Fibroblast of mammary gland (primary cell): ENCODE data around the gene HOXA4.

Experiments
- DNase-seq: peaks from one replicate; pipeline ENCODE4 v3.0.0-alpha.2; 2010; ENCODE audit warnings: low read depth
- H3K4me3 ChIP-seq: 2 replicates; pipeline ENCODE4 v1.5.1; 2011; ENCODE audit warnings: low read depth, mild to moderate bottlenecking, low read length, moderate library complexity; ENCODE audit not compliant: control insufficient read depth
- TF ChIP-seq, protein P1 (sequence below): conservative IDR thresholded peaks from 2 replicates; pipeline ENCODE4 v1.5.1; 2011; ENCODE audit warnings: low read depth, low read length, inconsistent platforms; ENCODE audit not compliant: control insufficient read depth, insufficient read depth

The HOXA4 gene

DNA sequence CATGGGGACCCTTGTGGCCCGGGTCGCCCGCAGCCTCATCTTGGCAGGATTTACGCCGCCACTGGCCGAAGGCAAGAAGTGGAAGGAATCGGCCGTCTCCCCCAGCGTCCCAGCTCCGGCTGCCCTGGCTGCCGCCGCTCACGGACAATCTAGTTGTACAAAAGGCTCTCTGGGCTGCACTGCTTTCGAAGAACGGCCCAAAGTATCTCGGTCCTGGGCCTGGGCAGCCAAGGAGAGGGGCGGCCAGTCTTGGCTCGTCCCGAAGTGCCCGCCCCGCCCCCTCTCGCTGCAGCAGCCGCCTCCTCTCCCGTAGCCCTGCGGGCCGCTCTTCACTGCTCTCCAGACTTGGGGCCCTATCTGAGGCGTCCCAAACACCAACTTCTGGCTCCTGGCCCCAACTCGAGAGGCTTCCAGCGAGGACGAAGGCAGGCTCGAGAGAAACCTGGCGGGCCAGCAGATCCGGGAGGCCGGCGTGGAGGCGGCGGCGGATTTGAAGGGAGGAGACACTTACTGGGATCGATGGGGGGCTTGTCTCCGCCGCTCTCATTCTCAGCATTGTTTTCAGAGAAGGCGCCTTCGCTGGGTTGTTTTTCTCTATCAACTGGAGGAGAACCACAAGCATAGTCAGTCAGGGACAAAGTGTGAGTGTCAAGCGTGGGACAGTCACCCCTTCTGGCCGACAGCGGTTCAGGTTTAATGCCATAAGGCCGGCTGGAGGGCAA, 34.0 kb upstream of the HOXA4 start:
- H3K4me3 ChIP-seq = peak overlapping the region; percentile 77
- TF ChIP-seq, protein P1, sequence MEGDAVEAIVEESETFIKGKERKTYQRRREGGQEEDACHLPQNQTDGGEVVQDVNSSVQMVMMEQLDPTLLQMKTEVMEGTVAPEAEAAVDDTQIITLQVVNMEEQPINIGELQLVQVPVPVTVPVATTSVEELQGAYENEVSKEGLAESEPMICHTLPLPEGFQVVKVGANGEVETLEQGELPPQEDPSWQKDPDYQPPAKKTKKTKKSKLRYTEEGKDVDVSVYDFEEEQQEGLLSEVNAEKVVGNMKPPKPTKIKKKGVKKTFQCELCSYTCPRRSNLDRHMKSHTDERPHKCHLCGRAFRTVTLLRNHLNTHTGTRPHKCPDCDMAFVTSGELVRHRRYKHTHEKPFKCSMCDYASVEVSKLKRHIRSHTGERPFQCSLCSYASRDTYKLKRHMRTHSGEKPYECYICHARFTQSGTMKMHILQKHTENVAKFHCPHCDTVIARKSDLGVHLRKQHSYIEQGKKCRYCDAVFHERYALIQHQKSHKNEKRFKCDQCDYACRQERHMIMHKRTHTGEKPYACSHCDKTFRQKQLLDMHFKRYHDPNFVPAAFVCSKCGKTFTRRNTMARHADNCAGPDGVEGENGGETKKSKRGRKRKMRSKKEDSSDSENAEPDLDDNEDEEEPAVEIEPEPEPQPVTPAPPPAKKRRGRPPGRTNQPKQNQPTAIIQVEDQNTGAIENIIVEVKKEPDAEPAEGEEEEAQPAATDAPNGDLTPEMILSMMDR = peak; percentile 15
- peak; percentile 33 for DNase-seq

DNA sequence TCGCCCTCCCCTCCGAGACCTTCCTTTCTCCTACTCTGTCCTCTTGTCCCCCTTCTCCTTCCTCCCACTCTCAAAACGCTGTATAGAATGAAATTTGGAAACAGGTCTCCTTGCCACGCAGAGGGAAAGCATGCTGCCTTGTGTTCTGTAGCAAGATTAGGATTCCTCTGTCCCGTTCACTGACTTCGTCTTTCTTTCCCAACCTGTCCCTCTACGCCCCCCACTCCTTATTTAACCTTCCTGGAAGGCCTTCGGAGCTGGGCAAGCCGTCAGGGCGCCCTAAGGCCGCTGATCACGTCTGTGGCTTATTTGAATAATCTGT, 33.4 kb upstream of the HOXA4 start:
- H3K4me3 ChIP-seq = peak overlapping the region; percentile 77
- TF ChIP-seq, protein P1 = no peak
- peak; percentile 15 for DNase-seq

DNA sequence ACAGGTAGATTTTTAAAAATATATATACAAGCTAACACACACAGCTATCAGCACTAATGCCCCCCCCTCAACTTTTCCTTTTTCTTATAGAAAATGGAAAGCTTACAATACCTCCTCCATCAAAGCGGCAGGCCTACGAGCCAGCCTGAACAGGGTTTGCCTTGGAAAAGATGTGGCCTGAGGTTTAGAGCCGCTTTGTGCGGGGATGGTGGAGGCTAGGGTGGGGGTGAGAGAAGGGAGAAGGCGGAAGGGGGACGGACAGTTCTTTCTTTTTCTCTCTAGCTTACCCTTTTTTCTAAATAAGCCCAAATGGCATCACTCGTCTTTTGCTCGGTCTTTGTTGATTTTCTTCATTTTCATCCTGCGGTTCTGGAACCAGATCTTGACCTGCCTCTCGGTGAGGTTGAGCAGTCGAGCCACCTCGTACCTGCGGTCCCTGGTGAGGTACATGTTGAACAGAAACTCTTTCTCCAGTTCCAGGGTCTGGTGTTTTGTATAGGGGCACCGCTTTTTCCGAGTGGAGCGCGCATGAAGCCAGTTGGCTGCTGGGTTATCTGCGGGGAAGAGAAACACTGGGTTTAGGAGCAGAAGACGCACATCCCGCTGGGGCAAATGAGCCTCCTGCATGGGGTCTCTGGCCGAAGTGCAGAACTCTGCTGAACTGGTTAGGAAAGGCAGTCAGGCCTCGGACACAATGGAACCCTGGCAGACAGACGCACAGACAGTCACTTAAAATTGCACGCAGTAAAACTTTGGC, 32.9 kb upstream of the HOXA4 start:
- TF ChIP-seq, protein P1 = no peak
- H3K4me3 ChIP-seq = peak overlapping the region; percentile 77
- DNase-seq = peak; percentile 28

DNA sequence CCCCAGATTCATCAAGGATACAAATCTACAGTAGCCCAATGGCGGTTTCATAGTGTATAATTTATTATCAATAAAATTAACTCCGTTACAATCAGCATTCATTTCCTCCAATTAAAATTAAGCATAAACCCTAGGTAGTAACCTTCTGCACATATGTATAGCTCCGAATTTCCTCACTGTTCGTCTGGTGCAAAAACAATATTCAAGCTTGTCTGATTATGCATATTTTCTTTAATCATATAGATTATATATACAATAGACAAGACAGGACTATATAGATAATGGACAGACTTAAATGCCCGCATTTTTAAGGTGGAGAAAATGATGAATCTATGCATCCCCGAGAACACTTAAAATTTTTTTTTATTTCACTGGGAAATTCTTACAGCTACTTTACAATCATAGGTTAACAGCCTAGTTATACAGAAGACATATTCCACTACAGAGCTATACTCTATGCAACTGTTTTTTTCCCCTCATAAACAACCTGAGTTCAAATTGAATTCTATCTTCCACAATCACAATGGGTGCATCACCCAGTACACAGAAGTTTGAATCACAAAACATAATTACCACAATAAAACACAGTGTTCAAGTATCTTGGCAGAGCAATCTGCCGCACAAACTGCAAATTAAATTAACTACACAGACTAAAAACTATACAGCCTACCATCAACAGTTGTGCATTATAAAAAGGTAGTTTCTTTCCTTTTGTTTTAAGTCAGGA, 32.2 kb upstream of the HOXA4 start:
- TF ChIP-seq, protein P1 = no peak
- peak; percentile 24 for DNase-seq
- peak overlapping the region; percentile 77 for H3K4me3 ChIP-seq

DNA sequence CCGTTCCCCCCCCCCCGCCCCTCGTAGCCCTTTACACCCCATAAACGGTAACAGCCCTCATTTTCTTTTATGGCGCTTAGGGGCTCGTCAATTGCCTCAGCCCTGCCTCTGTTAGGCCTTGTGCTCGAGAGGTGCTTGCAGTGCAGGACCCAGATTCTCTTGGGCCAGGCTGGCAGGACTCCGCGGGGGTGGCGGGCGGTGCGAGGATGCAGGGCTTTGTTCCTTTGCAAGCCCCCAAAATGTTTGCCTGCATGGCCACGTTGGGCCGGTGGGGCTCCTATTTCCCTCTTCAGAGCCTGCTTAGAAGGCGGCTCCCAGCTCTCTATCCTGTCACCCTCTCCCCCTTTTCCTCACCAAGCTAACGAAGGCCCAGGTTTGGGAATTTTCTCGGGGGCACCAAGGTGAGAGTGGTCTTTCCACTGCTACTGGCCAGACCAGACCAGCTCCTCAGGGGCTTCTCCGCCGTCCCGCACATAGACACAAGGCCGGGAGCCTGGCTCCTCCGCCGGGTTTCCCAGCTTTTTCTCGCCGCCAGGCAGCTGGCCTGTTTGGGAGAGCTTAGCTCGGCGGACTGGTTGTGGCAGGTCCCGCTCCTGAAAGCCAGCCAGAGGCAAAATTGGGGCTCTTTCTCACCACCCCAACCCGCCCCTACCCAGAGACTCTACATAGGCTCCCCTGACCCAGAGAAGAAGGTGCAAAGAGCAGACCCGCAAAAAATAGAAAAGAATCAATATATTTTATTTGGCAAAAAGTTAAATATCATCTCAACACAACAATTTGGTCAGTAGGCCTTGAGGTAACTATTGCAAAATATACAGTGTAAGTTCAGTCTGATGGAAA, 31.4 kb upstream of the HOXA4 start:
- peak; percentile 32 for DNase-seq
- H3K4me3 ChIP-seq = peak overlapping the region; percentile 77
- TF ChIP-seq, protein P1 = no peak

DNA sequence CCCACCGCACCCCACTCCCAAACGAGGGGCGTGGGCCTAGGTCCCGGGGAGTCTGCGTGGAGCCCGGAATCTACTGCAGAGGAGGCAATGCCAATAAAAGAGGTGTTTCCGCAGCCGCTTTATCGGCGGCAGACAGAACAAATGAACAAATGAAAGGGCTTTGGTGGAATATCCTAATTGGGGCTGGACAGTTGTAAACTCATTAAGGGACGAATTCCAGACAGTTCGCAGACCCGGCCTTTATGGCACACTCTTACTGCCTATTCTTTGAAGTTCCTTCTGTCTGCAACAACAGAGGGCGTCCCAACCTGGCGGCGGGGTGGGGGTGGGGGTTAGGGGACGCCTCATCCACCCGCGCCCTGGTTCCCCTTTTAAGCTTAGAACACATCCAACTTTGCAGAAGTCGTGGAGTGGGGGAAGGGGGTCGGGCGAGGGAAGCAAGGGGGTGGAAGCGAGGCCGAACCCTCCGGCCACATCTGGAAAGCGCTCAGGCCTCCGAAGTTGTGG, 30.7 kb upstream of the HOXA4 start:
- peak; percentile 46 for DNase-seq
- TF ChIP-seq, protein P1 = no peak
- H3K4me3 ChIP-seq = peak overlapping the region; percentile 77
